HL-60 (cell line): ENCODE results near the gene POR.

ENCODE experiments used
- DNase-seq, 2 experiments: peaks; one replicate each; pipeline ENCODE4 v3.0.0-alpha.2; 2010 to 2020; ENCODE audit warnings: low read depth in 1 of 2, low spot score in 1 of 2
- H3K27ac ChIP-seq: fragments of 250-450 bp; sonication (Bioruptor Pico); replicated peaks from 2 replicates; pipeline ENCODE4 v1.5.1; 2020; ENCODE audit warnings: mild to moderate bottlenecking, moderate library complexity
- H3K27me3 ChIP-seq: fragments of 250-450 bp; sonication (Bioruptor Pico); 2 replicates; pipeline ENCODE4 v1.5.1; 2021; ENCODE audit warnings: mild to moderate bottlenecking, moderate library complexity; ENCODE audit not compliant: insufficient read depth, poor library complexity, severe bottlenecking
- H3K4me3 ChIP-seq: replicated peaks from 2 replicates; pipeline ENCODE4 v1.5.1; 2011; ENCODE audit warnings: mild to moderate bottlenecking, control low read depth, low read length; ENCODE audit not compliant: insufficient read depth
- CTCF ChIP-seq: IDR thresholded peaks from one replicate; pipeline ENCODE4 v1.5.1; 2011; ENCODE audit warnings: low read length, control low read depth, inconsistent platforms; ENCODE audit not compliant: insufficient read depth
- GABPA ChIP-seq: IDR thresholded peaks from 2 replicates; pipeline ENCODE4 v1.6.1; 2012; ENCODE audit warnings: low read depth
- POLR2AphosphoS5 ChIP-seq: IDR thresholded peaks from 2 replicates; pipeline ENCODE4 v1.6.1; 2012; ENCODE audit warnings: low read depth
- REST ChIP-seq: IDR thresholded peaks from 2 replicates; pipeline ENCODE4 v1.6.1; 2012; ENCODE audit warnings: low read depth; ENCODE audit not compliant: insufficient replicate concordance
- SPI1 ChIP-seq: IDR thresholded peaks from 2 replicates; pipeline ENCODE4 v1.6.1; 2012; ENCODE audit warnings: low read depth, mild to moderate bottlenecking, borderline replicate concordance

POR gene

DNA sequence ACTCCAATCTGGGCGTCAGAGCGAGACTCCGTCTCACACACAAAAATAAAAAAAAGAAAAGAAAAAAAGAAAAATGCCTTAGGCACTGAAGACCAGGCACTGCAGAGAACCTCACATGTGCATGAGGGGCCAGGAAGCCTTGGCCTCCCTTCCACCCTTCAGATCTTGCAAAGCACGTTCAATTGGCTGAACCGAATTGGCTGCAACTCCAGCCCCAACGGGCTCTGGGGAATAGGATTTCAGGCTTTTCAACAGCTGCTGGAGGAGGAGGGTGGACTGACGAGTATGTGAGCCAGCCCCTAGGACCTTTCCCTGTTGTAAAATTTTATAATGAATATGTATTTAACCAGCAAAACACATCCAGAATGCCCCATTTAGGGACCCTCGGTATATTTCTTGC, 62.8 kb downstream of the POR start:
- DNase-seq = no peak
- H3K27ac ChIP-seq = no peak overlapping the region
- no peaks in the 10 kb centered on the region for H3K27me3 ChIP-seq
- H3K4me3 ChIP-seq = no peak overlapping the region
- TF ChIP-seq SPI1 (no peak), POLR2AphosphoS5 (no peak), GABPA (no peak), REST (no peak), CTCF (no peak)

DNA sequence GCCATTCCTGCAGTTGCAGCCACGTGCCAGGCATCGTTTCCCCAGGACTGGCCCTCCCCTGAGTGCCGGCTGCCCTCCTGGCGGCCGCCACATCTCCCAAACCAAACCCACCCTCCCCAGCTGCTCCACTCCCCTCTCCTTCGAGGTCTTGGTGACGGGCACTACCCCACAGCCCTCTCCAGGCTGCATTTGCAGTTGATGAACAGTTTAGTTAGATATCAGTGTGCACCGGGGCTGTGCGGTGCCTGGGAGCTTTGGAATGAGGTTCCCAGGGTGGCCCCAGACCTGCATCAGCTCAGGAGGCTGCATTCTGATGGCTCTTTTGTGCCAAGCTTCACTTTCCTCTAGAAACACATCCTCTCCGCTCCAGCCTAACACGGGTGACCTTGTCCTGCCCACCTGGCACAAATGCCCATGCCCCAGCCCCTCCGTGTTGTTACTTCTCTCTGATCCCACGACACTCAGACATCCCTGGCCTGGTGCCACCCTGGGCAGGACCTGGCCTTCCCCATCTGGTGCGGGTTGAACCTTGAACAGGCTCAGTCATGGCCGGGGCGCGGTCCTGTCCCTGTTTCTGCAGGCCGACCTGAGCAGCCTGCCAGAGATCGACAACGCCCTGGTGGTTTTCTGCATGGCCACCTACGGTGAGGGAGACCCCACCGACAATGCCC, 64.9 kb downstream of the POR start:
- Histone ChIP-seq H3K4me3 (no peak overlapping the region), H3K27ac (no peak overlapping the region), H3K27me3 (no peaks in the 10 kb centered on the region)
- TF ChIP-seq CTCF = no peak
- no peak for DNase-seq

DNA sequence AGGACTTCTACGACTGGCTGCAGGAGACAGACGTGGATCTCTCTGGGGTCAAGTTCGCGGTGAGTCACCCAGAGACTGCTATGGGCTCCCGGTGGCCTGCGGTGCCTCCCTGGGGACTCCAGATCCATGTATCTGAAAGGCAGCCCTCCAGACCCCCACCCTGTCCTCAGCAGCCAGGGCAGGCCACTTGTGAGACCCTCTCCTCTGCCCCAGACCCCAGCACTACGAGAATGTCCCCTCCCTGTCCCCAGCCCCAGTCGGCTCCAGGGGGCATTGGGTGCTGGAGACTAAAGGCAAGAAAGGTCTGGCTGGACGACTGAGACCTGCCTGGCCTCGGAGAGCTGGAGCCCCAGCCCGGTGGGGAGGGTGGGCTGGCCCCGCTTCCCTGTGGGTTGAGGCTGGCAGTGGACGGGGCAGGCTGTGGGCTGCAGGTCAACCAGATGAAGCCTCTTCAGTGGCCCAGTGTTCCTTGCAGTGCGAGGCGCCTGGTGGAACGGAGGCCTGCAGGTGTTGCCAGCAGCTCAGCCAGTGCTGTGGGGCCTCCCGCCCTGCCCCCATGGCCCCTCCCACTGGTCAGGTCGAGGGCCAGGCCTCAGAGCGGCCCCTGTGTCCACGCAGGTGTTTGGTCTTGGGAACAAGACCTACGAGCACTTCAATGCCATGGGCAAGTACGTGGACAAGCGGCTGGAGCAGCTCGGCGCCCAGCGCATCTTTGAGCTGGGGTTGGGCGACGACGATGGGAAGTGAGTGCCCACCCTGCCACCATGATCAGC, 65.7 kb downstream of the POR start:
- TF ChIP-seq POLR2AphosphoS5 = no peak
- no peak for TF ChIP-seq REST
- no peak for TF ChIP-seq GABPA
- no peak for TF ChIP-seq SPI1
- TF ChIP-seq CTCF = no peak

DNA sequence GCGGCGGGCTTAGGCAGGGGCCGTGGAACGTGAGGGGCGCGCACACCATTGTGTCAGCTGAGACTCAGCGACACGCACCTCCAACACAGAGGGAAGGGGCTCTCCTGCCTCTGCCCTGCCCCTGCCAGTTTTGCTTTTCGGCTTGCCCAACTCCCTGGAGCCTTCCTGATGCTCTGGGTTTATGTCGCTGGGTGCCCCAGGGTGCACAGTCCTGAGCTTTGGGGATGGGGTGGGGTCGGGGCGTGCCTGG, 66.2 kb downstream of the POR start:
- no peak for DNase-seq
- Histone ChIP-seq H3K27me3 (no peaks in the 10 kb centered on the region), H3K27ac (no peak overlapping the region), H3K4me3 (no peak overlapping the region)
- TF ChIP-seq GABPA = no peak
- no peak for TF ChIP-seq SPI1
- no peak for TF ChIP-seq CTCF
- TF ChIP-seq REST = no peak
- no peak for TF ChIP-seq POLR2AphosphoS5

More for the DNA sequence above, 65.7 kb downstream of the POR start:
- no peak overlapping the region for H3K4me3 ChIP-seq
- DNase-seq = no peak
- H3K27ac ChIP-seq = no peak overlapping the region
- H3K27me3 ChIP-seq = no peaks in the 10 kb centered on the region
